ENCODE results near the gene EPB41.

The EPB41 gene

DNA sequence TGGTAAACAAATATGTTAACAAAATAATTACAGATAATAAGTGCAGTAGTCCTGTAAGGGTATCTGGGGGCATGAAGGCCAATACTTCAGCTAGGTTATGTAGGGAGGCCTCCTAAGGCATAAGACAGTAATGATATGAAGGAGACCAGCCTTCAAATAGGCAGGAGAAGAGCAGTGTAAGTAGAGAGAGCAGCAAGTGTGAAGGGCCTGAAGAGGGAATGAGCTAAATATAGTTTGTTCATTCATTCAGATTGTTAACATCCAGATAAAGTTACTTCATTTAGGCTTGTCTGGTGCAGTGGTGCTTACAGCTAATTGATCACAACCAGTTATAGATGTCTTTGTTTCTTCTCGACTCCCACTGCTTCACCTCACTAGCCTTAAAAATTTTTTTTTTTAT lies 71.1 kb downstream of the EPB41 start:
- no peak for DNase-seq (ENCODE audit: low read depth)
- no peak for TF ChIP-seq MYC (IDR thresholded peaks at IDR 0.05; ENCODE audit: low read depth, low read length)
- TF ChIP-seq POLR2A (IDR thresholded peaks at IDR 0.05; ENCODE audit: extremely low read depth, insufficient read length), result no peak
- TF ChIP-seq, protein P1, sequence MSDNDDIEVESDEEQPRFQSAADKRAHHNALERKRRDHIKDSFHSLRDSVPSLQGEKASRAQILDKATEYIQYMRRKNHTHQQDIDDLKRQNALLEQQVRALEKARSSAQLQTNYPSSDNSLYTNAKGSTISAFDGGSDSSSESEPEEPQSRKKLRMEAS (IDR thresholded peaks at IDR 0.05; ENCODE audit: low read depth, low read length), result no peak
- TF ChIP-seq CTCF (IDR thresholded peaks at IDR 0.05; ENCODE audit: low read depth, low read length), result no peak
- H3K4me3 ChIP-seq (ENCODE audit: low read depth, low read length), result no peak overlapping the region

DNA sequence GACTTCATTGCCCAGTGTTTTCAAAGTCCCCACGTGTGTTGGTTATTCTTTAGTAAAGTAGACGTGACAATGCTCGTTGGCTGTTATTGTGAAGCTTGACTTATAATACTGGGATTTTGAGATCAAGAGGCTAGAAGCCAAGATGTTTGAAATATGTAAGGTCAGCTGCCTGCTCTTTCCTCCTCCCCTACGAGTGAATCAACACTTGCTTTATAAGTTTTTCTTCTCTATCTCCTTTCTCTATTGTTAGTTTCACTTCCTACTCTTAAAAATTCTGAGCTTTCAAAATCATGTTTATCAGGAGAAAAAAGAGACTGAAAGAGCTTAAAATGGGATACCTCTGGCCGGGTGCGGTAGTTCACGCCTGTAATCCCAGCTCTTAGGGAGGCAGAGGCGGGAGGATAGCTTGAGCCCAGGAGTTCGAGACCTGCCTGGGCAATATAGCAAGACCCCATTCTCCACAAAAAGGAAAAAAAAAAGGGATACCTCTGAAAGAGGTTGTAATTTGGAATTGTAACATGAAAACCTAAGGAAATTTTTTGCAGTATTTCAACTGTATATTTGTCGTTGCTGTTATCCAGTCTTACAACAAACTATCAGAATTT lies 72.0 kb downstream of the EPB41 start:
- DNase-seq (ENCODE audit: low read depth), result peak; percentile 24
- H3K4me3 ChIP-seq (ENCODE audit: low read depth, low read length), result no peak overlapping the region
- TF ChIP-seq MYC (IDR thresholded peaks at IDR 0.05; ENCODE audit: low read depth, low read length) (no peak), CTCF (IDR thresholded peaks at IDR 0.05; ENCODE audit: low read depth, low read length) (no peak), POLR2A (IDR thresholded peaks at IDR 0.05; ENCODE audit: extremely low read depth, insufficient read length) (no peak)
- TF ChIP-seq, protein P1 (IDR thresholded peaks at IDR 0.05; ENCODE audit: low read depth, low read length), result no peak

DNA sequence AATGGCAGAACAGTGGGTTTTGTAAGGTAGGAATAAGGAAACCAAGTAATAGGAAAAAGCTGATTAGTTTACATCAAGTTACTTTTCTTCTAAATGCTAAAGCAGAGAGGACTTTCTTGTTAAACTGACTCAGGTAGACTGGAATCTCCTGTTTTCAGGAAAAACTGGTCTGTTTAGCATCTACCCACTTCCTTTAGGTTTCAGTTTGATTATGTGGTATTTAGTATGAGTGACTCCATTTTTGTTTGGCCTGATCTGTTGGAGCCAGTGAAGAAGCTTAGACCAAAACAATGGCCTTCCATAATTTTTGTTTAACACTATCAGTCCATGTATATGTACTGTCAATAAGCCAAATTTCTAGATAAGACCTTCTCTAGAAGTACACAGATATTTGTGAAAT lies 88.4 kb downstream of the EPB41 start:
- H3K4me3 ChIP-seq (ENCODE audit: low read depth, low read length), result no peak overlapping the region
- DNase-seq (ENCODE audit: low read depth), result no peak
- TF ChIP-seq, protein P1 (IDR thresholded peaks at IDR 0.05; ENCODE audit: low read depth, low read length), result no peak
- no peak for TF ChIP-seq POLR2A (IDR thresholded peaks at IDR 0.05; ENCODE audit: extremely low read depth, insufficient read length)
- TF ChIP-seq CTCF (IDR thresholded peaks at IDR 0.05; ENCODE audit: low read depth, low read length), result no peak
- TF ChIP-seq MYC (IDR thresholded peaks at IDR 0.05; ENCODE audit: low read depth, low read length), result no peak

- no peak for TF ChIP-seq MYC (IDR thresholded peaks at IDR 0.05; ENCODE audit: low read depth, low read length)
- no peak for TF ChIP-seq POLR2A (IDR thresholded peaks at IDR 0.05; ENCODE audit: extremely low read depth, insufficient read length)
- TF ChIP-seq, protein P1 (IDR thresholded peaks at IDR 0.05; ENCODE audit: low read depth, low read length), result no peak
- no peak for TF ChIP-seq CTCF (IDR thresholded peaks at IDR 0.05; ENCODE audit: low read depth, low read length)
- H3K4me3 ChIP-seq (ENCODE audit: low read depth, low read length), result no peak overlapping the region
- no peak for DNase-seq (ENCODE audit: low read depth)
Observed at GRCh38 chr1:29004288-29004687, 89.9 kb downstream of the EPB41 start.

- TF ChIP-seq MYC (IDR thresholded peaks at IDR 0.05; ENCODE audit: low read depth, low read length) (no peak), POLR2A (IDR thresholded peaks at IDR 0.05; ENCODE audit: extremely low read depth, insufficient read length) (no peak), CTCF (IDR thresholded peaks at IDR 0.05; ENCODE audit: low read depth, low read length) (no peak)
- TF ChIP-seq, protein P1 (IDR thresholded peaks at IDR 0.05; ENCODE audit: low read depth, low read length), result no peak
- DNase-seq (ENCODE audit: low read depth), result no peak
- H3K4me3 ChIP-seq (ENCODE audit: low read depth, low read length), result no peak overlapping the region
Observed at GRCh38 chr1:29004798-29005197, 90.4 kb downstream of the EPB41 start.
